B cell (primary cell): ENCODE measurements around the gene ALKBH8. TPM values are rescaled to one million over a fixed set of nuclear protein-coding genes. Genes with fewer than 3 reads are reported as not detected.
A peak's percentile ranks its signal among the peaks of the same experiment; 100 is the strongest.

Experiments used
- ATAC-seq: fragments of 200-7000 bp; cut with Tn5 transposase; one replicate; pipeline ENCODE4 v1.10.0; 2021; ENCODE audit warnings: low read depth, mild to moderate bottlenecking, moderate number of reproducible peaks, moderate library complexity
- CTCF ChIA-PET: fragments of 350-600 bp; sonication (Branson Sonifier 250); formaldehyde crosslinking; loops from one replicate; lab custom pipeline; 2021; ENCODE audit warnings: antibody characterized with exemption, inconsistent platforms; lab: Charles Lee
- POLR2A ChIA-PET: fragments of 350-600 bp; sonication (Branson Sonifier 250); formaldehyde crosslinking; loops from one replicate; lab custom pipeline; 2021; ENCODE audit warnings: antibody characterized with exemption; lab: Charles Lee
- DNase-seq: peaks from one replicate; pipeline ENCODE4 v3.0.0; 2013
- H2AFZ ChIP-seq: 2 replicates; pipeline ENCODE4 v1.6.1; 2012; ENCODE audit warnings: mild to moderate bottlenecking, low read depth, low read length; ENCODE audit not compliant: insufficient read depth, poor library complexity, severe bottlenecking
- H3K27ac ChIP-seq, 2 donors: 1 replicate in 1 of 2; 2 replicates in 1 of 2; pipeline ENCODE4 v1.5.1; 2012 to 2013; ENCODE audit warnings: low read length in 2 of 2, mild to moderate bottlenecking in 2 of 2, moderate library complexity in 1 of 2
- H3K27me3 ChIP-seq, 4 experiments: fragments of 200-600 bp in 1 of 4; sonication (generic) in 1 of 4; replicated peaks in 1 of 4; 1 replicate in 2 of 4; 2 replicates in 2 of 4; pipeline versions ENCODE4 v1.6.1 to v1.7.0; 2013 to 2016; ENCODE audit warnings: low read length in 3 of 4, mild to moderate bottlenecking in 2 of 4, mixed read lengths in 1 of 4, moderate library complexity in 1 of 4; ENCODE audit not compliant: insufficient read depth in 4 of 4, control insufficient read depth in 3 of 4; ENCODE audit errors: control extremely low read depth in 1 of 4
- H3K36me3 ChIP-seq, 2 experiments: replicated peaks in 1 of 2; 1 replicate in 1 of 2; 2 replicates in 1 of 2; pipeline versions ENCODE4 v1.6.1 to v1.7.1; 2013; ENCODE audit warnings: low read length in 1 of 2; ENCODE audit not compliant: insufficient read depth in 2 of 2, control insufficient read depth in 1 of 2; ENCODE audit errors: control extremely low read depth in 1 of 2, extremely low read depth in 1 of 2
- H3K4me1 ChIP-seq, 2 donors: fragments of 200-600 bp in 1 of 2; sonication (generic) in 1 of 2; 1 replicate in 1 of 2; 2 replicates in 1 of 2; pipeline versions ENCODE4 v1.5.1 to v1.6.1; 2013 to 2017; ENCODE audit warnings: low read length in 2 of 2; ENCODE audit not compliant: control insufficient read depth in 2 of 2, insufficient read depth in 2 of 2
- H3K4me2 ChIP-seq: replicated peaks from 2 replicates; pipeline ENCODE3; 2012; ENCODE audit warnings: mild to moderate bottlenecking, low read depth, low read length; ENCODE audit not compliant: poor library complexity, severe bottlenecking
- H3K4me3 ChIP-seq, 5 experiments: fragments of 200-600 bp in 1 of 5; sonication (generic) in 1 of 5; 1 replicate in 3 of 5; 2 replicates in 2 of 5; pipeline versions ENCODE4 v1.5.1 to v1.7.0; 2011 to 2016; ENCODE audit warnings: low read length in 4 of 5, mild to moderate bottlenecking in 4 of 5, low read depth in 2 of 5, control low read depth in 1 of 5, moderate library complexity in 1 of 5; ENCODE audit not compliant: insufficient read depth in 1 of 5; ENCODE audit errors: control extremely low read depth in 1 of 5, extremely low read depth in 1 of 5
- H3K79me2 ChIP-seq: fragments of 200-600 bp; sonication (generic); one replicate; pipeline ENCODE4 v1.6.0; 2016; ENCODE audit warnings: low read length; ENCODE audit not compliant: control insufficient read depth, insufficient read depth
- H3K9ac ChIP-seq: fragments of 200-600 bp; sonication (generic); 2 replicates; pipeline ENCODE4 v1.6.1; 2017; ENCODE audit warnings: mild to moderate bottlenecking, low read length, moderate library complexity
- H3K9me3 ChIP-seq, 3 donors: one replicate each; pipeline versions ENCODE4 v1.6.1 to v1.7.1; 2013; ENCODE audit warnings: low read length in 2 of 3; ENCODE audit not compliant: control insufficient read depth in 2 of 3, insufficient read depth in 1 of 3; ENCODE audit errors: control extremely low read depth in 1 of 3
- H4K20me1 ChIP-seq: 2 replicates; pipeline ENCODE4 v1.6.0; 2012; ENCODE audit warnings: mild to moderate bottlenecking, low read length; ENCODE audit not compliant: insufficient read depth, control insufficient read depth, poor library complexity, severe bottlenecking
- H3K27ac Mint-ChIP-seq: one replicate; pipeline ENCODE4 v1.8.0; 2021; ENCODE audit warnings: mixed read lengths
- H3K27me3 Mint-ChIP-seq: one replicate; pipeline ENCODE4 v1.8.0; 2021; ENCODE audit warnings: mixed read lengths
- H3K4me1 Mint-ChIP-seq: one replicate; pipeline ENCODE4 v1.8.0; 2021; ENCODE audit warnings: mixed read lengths
- H3K4me3 Mint-ChIP-seq: one replicate; pipeline ENCODE4 v1.8.0; 2021; ENCODE audit warnings: mixed read lengths
- H3K9me3 Mint-ChIP-seq: one replicate; pipeline ENCODE4 v1.8.0; 2022; ENCODE audit warnings: mixed read lengths; ENCODE audit not compliant: insufficient read depth
- EZH2 ChIP-seq: IDR thresholded peaks from 2 replicates; pipeline ENCODE4 v1.6.1; 2012; ENCODE audit warnings: borderline replicate concordance, low read depth, mild to moderate bottlenecking, moderate library complexity, low read length; ENCODE audit not compliant: insufficient read depth, poor library complexity, severe bottlenecking
- WGBS: methylation state at CpG from one replicate; pipeline ENCODE4 v1.1.5; 2013; ENCODE audit warnings: missing lambda C conversion rate; ENCODE audit not compliant: insufficient coverage; 5-methylcytosine and 5-hydroxymethylcytosine counted together
- intact Hi-C: fragments of 100-400 bp; cut with micrococcal nuclease; formaldehyde crosslinking; loops from one replicate; pipeline ENCODE4 v1.10.0; 2022
- polyA plus RNA-seq: library from polyadenylated mRNA; depleted of rRNA; stranded (reverse); fragments of >200 nt; gene quantifications from 2 replicates; pipeline ENCODE4 v1.2.3, GENCODE V29; 2012
- total RNA-seq, 2 donors: library from RNA; stranded (reverse); fragments of 120-200 nt in 1 of 2; gene quantifications; 1 replicate in 1 of 2; 2 replicates in 1 of 2; pipeline versions ENCODE4 v1.2.3 to v1.2.4, GENCODE V29; 2013 to 2022
- TF ChIP-seq, protein P1 (sequence below): fragments of 200-600 bp; IDR thresholded peaks from one replicate; pipeline ENCODE4 v1.8.0; 2022; ENCODE audit warnings: antibody characterized with exemption, mild to moderate bottlenecking

Gene ALKBH8
- total and polyA plus RNA-seq, 2 donors (not counting 1 experiment from before 2014, with no cell fraction given): 4.0 to 13.3 TPM

DNA sequence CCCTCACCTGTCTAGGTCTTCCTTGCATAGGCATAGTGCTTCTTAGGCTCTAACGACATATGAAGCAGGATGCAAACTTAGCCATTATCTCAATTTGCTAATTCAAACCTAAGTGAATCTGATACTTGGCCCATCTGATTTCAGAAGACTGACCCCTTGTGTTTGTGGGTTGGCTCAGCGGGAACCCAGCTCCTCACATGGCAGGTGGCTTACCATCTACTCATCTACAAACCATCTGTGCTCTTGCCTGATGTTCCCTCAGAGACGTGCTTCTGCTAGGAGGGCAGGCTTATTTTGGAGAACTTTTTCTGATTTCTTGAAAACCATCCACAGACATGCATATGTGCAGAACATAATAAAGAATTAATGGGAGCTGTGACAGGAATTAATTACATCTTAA lies 40.6 kb upstream of the ALKBH8 start:
- TF ChIP-seq EZH2: no peak
- TF ChIP-seq, protein P1, sequence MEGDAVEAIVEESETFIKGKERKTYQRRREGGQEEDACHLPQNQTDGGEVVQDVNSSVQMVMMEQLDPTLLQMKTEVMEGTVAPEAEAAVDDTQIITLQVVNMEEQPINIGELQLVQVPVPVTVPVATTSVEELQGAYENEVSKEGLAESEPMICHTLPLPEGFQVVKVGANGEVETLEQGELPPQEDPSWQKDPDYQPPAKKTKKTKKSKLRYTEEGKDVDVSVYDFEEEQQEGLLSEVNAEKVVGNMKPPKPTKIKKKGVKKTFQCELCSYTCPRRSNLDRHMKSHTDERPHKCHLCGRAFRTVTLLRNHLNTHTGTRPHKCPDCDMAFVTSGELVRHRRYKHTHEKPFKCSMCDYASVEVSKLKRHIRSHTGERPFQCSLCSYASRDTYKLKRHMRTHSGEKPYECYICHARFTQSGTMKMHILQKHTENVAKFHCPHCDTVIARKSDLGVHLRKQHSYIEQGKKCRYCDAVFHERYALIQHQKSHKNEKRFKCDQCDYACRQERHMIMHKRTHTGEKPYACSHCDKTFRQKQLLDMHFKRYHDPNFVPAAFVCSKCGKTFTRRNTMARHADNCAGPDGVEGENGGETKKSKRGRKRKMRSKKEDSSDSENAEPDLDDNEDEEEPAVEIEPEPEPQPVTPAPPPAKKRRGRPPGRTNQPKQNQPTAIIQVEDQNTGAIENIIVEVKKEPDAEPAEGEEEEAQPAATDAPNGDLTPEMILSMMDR: no peak
- ChIA-PET POLR2A (no interaction called here), CTCF (no interaction called here)
- Histone ChIP-seq H3K4me3 (no peak overlapping the region), H4K20me1 (no peaks in the 10 kb centered on the region), H3K9ac (no peak overlapping the region), H3K4me2 (no peak overlapping the region), H2AFZ (no peak overlapping the region), H3K36me3 (no peaks in the 10 kb centered on the region), H3K9me3 (no peaks in the 10 kb centered on the region), H3K79me2 (no peaks in the 10 kb centered on the region), H3K27ac (no peak overlapping the region), H3K4me1 (no peaks in the 10 kb centered on the region), H3K27me3 (peaks cover 0 to 14% (median 7%) of the 10 kb centered on the region in 4 experiments)
- Mint-ChIP-seq H3K4me3 (no peak overlapping the region), H3K9me3 (no peaks in the 10 kb centered on the region), H3K27ac (no peak overlapping the region), H3K27me3 (peaks cover 65% of the 10 kb centered on the region), H3K4me1 (no peaks in the 10 kb centered on the region)
- DNase-seq (peak; percentile 11), ATAC-seq (no peak)
- WGBS: no CpG with 5 or more reads among the region's 3 CpGs
- intact Hi-C loops: no loop called here

DNA sequence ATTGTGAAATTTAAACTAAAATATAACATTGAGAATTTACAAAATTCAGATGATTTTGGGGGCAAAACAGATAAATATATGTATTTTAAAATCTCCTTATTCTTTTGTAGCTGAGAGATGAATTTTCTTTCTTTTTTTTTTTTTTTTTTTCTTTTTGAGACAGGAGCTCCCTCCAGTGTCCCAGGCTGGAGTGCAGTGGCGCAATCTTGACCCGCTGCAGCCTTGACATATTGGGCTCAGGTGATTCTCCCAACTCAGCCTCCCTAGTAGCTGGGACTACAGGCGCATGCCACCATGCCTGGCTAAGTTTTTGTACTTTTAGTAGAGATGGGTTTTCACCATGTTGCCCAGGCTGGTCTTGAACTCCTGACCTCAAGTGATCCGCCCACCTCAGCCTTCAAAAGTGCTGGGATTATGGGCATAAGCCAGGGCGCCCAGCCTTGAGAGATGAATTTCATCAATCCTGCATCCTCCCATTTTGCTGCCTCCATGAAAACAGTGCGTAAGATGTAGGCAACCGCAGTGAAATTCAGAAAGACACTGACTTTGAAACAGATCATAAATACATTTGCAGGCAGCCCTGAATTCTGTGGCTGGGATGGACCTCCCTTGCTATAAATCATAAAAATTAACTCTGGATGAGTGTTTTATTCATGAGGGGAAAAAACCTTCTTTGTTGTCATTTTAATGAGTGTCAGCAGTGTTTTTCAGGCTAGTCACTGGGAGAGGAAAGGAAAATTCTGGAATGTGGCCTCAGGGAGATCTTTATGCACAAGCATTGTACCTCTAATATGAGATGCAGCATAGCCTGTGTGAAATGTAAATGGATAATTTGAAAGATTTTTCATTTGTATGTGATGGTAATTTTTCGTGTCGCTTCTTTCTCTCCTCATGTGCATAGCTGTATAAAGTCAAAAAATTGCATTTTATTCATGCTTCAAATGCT lies 39.8 kb upstream of the ALKBH8 start:
- H4K20me1 ChIP-seq: no peaks in the 10 kb centered on the region
- 89% methylated on average over 7 of the region's 9 CpGs for WGBS
- Mint-ChIP-seq H3K9me3 (no peaks in the 10 kb centered on the region), H3K4me1 (no peaks in the 10 kb centered on the region), H3K27me3 (peaks cover 61% of the 10 kb centered on the region), H3K27ac (no peak overlapping the region), H3K4me3 (no peak overlapping the region)
- no peak overlapping the region for H3K4me3 ChIP-seq
- no peak overlapping the region for H3K4me2 ChIP-seq
- no peak for TF ChIP-seq EZH2
- TF ChIP-seq, protein P1: no peak
- DNase-seq: no peak
- peaks cover 0 to 14% (median 7%) of the 10 kb centered on the region in 4 experiments for H3K27me3 ChIP-seq
- H3K9ac ChIP-seq: no peak overlapping the region
- ChIA-PET CTCF (interaction anchor here (1.0 kb wide), 1 partner anchor 55 kb away, joined by 3 read pairs; no protein-coding TSS in a partner anchor), POLR2A (no interaction called here)
- intact Hi-C loops: no loop called here
- ATAC-seq: no peak
- no peaks in the 10 kb centered on the region for H3K4me1 ChIP-seq
- no peaks in the 10 kb centered on the region for H3K79me2 ChIP-seq
- H3K9me3 ChIP-seq: no peaks in the 10 kb centered on the region
- no peak overlapping the region for H2AFZ ChIP-seq
- no peak overlapping the region for H3K27ac ChIP-seq
- H3K36me3 ChIP-seq: no peaks in the 10 kb centered on the region
